ENCODE measurements around the gene SRSF4.

- TF ChIP-seq CTCF (IDR thresholded peaks at IDR 0.05) = no peak
- TF ChIP-seq POLR2A (IDR thresholded peaks at IDR 0.05) = no peak
These were observed 15.3 kb upstream of the SRSF4 start for GRCh38 chr1:29196863-29197589.
